HL-60 (cell line): ENCODE measurements around the gene EPB41L2.
"Not testable (repeated sequence)": the region's sequence is repeated elsewhere in the genome, so short reads cannot be mapped to it uniquely, and the experiment has no call there.

Source experiments
- GABPA ChIP-seq: IDR thresholded peaks from 2 replicates; pipeline ENCODE4 v1.6.1; 2012; ENCODE audit warnings: low read depth
- POLR2AphosphoS5 ChIP-seq: IDR thresholded peaks from 2 replicates; pipeline ENCODE4 v1.6.1; 2012; ENCODE audit warnings: low read depth
- SPI1 ChIP-seq: IDR thresholded peaks from 2 replicates; pipeline ENCODE4 v1.6.1; 2012; ENCODE audit warnings: low read depth, mild to moderate bottlenecking, borderline replicate concordance
- TF ChIP-seq, protein P1 (sequence below): IDR thresholded peaks from one replicate; pipeline ENCODE4 v1.5.1; 2011; ENCODE audit warnings: low read length, control low read depth, inconsistent platforms; ENCODE audit not compliant: insufficient read depth
- TF ChIP-seq, protein P2 (sequence below): IDR thresholded peaks from 2 replicates; pipeline ENCODE4 v1.6.1; 2012; ENCODE audit warnings: low read depth; ENCODE audit not compliant: insufficient replicate concordance

- TF ChIP-seq, protein P1, sequence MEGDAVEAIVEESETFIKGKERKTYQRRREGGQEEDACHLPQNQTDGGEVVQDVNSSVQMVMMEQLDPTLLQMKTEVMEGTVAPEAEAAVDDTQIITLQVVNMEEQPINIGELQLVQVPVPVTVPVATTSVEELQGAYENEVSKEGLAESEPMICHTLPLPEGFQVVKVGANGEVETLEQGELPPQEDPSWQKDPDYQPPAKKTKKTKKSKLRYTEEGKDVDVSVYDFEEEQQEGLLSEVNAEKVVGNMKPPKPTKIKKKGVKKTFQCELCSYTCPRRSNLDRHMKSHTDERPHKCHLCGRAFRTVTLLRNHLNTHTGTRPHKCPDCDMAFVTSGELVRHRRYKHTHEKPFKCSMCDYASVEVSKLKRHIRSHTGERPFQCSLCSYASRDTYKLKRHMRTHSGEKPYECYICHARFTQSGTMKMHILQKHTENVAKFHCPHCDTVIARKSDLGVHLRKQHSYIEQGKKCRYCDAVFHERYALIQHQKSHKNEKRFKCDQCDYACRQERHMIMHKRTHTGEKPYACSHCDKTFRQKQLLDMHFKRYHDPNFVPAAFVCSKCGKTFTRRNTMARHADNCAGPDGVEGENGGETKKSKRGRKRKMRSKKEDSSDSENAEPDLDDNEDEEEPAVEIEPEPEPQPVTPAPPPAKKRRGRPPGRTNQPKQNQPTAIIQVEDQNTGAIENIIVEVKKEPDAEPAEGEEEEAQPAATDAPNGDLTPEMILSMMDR = not testable (repeated sequence)
- TF ChIP-seq, protein P2, sequence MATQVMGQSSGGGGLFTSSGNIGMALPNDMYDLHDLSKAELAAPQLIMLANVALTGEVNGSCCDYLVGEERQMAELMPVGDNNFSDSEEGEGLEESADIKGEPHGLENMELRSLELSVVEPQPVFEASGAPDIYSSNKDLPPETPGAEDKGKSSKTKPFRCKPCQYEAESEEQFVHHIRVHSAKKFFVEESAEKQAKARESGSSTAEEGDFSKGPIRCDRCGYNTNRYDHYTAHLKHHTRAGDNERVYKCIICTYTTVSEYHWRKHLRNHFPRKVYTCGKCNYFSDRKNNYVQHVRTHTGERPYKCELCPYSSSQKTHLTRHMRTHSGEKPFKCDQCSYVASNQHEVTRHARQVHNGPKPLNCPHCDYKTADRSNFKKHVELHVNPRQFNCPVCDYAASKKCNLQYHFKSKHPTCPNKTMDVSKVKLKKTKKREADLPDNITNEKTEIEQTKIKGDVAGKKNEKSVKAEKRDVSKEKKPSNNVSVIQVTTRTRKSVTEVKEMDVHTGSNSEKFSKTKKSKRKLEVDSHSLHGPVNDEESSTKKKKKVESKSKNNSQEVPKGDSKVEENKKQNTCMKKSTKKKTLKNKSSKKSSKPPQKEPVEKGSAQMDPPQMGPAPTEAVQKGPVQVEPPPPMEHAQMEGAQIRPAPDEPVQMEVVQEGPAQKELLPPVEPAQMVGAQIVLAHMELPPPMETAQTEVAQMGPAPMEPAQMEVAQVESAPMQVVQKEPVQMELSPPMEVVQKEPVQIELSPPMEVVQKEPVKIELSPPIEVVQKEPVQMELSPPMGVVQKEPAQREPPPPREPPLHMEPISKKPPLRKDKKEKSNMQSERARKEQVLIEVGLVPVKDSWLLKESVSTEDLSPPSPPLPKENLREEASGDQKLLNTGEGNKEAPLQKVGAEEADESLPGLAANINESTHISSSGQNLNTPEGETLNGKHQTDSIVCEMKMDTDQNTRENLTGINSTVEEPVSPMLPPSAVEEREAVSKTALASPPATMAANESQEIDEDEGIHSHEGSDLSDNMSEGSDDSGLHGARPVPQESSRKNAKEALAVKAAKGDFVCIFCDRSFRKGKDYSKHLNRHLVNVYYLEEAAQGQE = not testable (repeated sequence)
- not testable (repeated sequence) for TF ChIP-seq POLR2AphosphoS5, GABPA, SPI1
Observed at GRCh38 chr6:130801368-130801767, 261.7 kb downstream of the EPB41L2 start.
